Adipose tissue (tissue), 3 donors: ENCODE results near the gene IL19. TPM values are rescaled to one million over a fixed set of nuclear protein-coding genes. Genes with fewer than 3 reads are reported as not detected.
"Not testable (repeated sequence)": the region's sequence is repeated elsewhere in the genome, so short reads cannot be mapped to it uniquely, and the experiment has no call there.

ENCODE experiments used
- H3K27ac ChIP-seq: one replicate; pipeline ENCODE4 v1.5.1; 2013; ENCODE audit warnings: low read depth, low read length
- WGBS, 3 donors: extraction: QIAGEN DNeasy Blood & Tissue Kit; methylation state at CpG; one replicate each; pipeline ENCODE4 v1.1.7; 2013; 5-methylcytosine and 5-hydroxymethylcytosine counted together
- polyA plus RNA-seq, 3 donors: library from polyadenylated mRNA; stranded (reverse); fragments of 200-250 nt; gene quantifications; one replicate each; pipeline ENCODE4 v1.2.3, GENCODE V29; 2013
- donor health status: healthy with polysubstance abuse.
- donor health status: Bipolar disorder and iron deficiency.
- donor health status: healthy.

IL19 gene
- polyA plus RNA-seq, 3 donors = 0.09 to 0.12 TPM; not detected in 1

DNA sequence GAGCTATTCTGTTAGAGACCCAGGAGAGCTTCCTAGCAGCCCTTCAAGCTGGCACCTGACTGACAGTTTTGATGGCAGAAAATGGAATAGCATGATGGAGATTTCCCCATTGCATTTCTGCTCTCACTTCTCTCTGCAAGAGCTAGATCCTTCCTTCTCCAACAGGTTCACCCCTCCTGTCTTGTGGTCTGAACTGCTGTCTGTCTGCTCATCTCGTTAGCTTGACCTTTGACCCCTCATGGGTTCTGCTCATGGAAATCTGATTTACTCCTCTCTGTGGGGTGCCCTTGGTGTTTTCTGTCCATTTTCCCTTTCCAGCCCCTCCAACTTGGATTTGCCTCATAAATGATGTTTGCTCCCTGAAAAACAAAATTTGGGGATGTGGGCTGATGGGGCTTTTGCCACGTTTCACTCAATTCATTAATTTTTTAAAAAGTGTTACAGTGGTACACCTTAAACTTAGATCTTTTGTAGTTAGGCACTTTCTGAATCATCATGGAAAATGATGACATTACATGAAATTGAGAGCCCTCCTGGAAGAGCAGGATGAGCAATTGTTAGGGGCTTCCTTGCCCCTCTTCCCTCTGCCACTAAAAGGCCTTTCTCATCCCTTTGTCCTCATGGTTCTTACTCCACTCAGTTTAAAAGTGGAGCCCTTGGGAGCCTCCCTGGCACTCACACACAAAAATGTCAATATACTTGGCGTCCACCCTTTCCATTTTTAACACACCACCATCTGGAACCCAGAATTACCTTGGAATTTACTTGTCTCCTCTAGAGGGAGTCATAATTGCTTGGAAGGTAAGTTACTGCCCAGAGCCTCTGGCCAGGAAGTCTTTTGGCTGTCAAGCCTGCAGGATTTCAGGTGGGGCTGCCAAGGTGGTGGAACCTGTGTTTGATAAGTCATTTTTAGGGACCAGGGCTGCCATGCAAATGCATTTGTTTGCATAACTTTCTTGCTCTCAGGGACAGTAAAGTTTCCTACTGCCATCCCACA lies 31.9 kb upstream of the IL19 start:
- WGBS, 3 donors = 52 to 66% (median 56%) methylated on average over 3 of the region's 3 CpGs
- no peak overlapping the region for H3K27ac ChIP-seq

DNA sequence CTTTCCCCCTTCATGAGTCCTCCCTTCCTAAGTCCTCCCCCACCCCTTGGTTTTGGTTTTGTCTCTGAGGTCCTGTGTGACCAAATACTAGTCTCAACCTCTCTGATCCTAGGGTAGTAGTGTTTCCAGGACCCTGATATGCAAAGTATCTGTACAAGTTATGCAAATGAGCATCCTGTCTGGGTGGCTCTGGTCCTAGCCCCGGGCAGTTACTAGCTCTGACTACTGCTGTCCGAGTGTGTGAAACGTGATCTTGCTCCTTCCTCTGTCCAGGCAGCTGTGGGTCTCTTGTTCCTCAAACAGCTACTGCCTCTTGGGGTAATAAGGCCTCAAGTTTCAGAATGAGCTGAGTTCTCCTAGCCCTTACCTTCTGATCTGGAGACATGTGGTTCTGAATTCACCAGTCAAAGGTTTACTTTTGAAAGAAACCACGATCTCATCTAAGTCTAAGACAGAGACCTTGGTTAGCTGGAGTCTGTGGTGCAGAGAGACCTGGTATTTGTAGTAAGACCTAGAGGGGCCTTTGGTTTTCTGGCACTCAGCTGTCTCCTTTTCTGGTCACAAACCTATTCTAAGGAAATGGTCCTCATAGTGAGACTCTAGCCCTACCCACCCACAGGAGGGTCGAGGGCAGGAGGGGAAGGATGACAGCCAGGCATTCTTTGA lies 31.0 kb upstream of the IL19 start:
- H3K27ac ChIP-seq = no peak overlapping the region
- 28 to 52% (median 33%) methylated on average over 5 of the region's 5 CpGs for WGBS, 3 donors

DNA sequence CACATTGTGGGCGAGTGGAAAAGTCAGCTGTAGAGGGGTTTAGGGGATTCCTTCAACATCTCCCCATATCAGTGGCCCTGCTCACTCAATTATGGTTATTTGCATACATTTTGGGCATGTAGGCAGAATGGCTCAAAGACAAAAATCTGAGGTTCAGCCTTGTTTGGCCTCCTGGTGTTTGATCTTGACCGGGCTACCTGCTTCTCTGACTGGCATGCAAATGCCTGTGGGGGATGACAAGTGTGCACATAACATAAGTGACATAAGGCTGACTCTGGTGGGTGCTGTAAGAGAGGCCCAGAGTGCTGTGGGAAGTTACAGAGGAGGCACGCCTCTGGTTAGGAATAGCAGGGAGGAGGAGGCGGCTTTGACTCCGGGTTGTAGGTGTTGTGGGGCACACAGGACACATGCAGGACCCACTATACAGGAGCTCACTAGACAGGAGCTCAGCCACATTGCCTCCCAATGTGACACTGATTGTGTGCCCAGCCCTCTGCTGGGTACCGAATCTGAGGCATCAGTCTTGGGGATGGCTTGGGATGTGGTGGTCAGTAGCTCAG lies 29.4 kb upstream of the IL19 start:
- 91 to 95% (median 91%) methylated on average over 6 of the region's 6 CpGs for WGBS, 3 donors
- H3K27ac ChIP-seq = no peak overlapping the region

DNA sequence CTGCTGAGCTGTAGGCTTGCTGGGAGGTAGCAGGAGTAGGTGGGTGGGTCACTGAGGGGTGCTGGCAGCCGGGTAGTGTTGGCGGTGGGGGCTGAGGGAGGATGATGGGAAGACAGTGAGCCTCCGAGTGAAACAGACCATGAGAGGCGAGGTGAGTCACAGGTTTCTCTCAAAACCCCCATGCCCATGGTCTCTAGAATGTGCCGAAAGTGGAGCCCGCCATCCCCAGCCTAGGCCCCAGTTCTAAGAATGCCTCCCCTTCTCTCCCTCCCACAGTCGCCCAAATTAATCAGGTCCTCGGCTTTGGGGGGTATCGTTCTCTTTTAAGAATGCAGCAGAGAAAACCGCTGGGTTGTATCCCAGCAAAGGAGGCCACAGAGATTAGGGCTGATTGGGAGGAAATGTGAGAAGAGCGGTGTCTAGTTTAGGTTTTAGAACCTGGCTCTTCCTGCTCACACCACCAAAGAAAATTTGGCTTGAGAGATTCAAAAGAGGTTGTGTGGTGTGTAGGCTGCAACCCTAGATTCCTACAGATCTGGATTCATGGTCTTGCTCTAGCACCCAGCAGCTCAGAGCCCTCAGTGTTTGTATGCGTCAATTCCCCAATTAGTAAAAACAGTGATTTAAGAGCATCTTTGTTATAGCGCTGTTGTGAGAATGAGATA lies 27.7 kb upstream of the IL19 start:
- no peak overlapping the region for H3K27ac ChIP-seq
- 72 to 76% (median 74%) methylated on average over 13 of the region's 13 CpGs for WGBS, 3 donors

DNA sequence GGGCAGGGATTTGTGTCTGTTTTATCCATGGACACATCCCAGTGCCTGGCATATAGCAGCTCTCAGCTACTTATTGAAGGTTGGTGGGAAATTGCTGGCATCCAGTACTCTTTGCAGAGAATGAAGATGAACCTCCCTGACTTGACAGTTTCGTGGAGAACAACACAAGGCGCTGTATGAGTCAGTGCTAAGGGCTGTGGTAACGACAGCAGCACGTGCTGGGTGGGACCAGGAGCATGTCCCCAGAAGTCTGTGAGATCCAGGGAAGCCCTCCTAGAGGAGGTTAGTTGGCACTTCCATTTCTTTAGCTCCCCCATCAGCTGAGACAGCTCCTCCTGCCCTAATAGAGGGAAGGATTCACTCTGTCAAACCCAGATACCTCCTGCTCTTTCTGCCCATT lies 25.9 kb upstream of the IL19 start:
- 69 to 75% (median 70%) methylated on average over 4 of the region's 4 CpGs for WGBS, 3 donors
- H3K27ac ChIP-seq = no peak overlapping the region

DNA sequence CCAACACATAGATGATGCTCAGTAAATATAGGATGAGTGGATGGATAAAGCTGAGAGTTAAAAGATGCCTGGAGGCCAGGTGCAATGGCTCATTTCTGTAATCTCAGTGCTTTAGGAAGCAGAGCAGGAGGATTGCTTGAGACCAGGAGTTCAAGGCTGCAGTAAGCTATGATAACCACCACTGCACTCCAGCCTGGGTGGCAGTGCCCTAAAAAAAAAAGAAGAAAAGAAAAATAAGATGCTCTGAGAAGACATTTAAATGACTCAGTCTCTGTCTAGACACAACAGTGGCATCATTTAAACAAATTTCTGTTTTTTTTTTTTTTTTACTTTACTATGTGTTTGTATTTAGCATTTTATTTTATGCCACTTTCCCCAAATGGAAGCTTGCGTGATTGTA lies 25.3 kb upstream of the IL19 start:
- 96 to 100% (median 97%) methylated on average over 1 of the region's 1 CpG for WGBS, 3 donors
- H3K27ac ChIP-seq = no peak overlapping the region

DNA sequence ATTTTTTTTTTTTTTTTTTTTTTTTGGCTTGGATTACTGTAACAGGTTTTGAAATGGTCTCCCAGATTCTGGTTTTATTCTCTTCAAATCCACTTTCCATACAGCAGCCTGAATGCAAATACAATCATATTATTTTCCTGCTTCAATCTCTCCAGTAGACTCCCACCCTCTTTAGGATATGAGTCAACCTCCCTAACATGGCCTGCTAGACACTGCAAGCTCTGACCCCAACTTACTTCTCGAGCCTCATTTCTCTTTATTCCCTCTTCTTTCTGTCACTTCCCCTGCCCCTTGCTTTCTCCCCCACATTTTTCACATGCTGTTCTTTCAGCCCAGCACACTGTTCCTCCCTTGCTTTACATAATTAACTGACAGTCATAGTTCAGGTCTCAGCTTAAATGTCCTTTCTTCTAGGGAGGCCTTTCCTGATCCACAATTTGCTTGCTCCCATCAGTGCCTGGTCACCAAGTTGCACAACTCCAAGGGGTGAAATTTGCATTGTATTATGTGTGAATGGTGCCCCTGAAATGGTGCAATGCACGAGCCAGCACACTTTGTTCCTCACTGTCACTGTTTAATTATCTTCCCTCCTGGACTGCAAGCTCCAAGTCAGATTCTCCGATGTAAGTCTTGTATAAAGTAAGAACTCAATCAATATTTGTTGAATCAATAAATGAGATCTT lies 22.1 kb upstream of the IL19 start:
- WGBS, 3 donors = 60 to 65% (median 63%) methylated on average over 3 of the region's 3 CpGs
- H3K27ac ChIP-seq = no peak overlapping the region

DNA sequence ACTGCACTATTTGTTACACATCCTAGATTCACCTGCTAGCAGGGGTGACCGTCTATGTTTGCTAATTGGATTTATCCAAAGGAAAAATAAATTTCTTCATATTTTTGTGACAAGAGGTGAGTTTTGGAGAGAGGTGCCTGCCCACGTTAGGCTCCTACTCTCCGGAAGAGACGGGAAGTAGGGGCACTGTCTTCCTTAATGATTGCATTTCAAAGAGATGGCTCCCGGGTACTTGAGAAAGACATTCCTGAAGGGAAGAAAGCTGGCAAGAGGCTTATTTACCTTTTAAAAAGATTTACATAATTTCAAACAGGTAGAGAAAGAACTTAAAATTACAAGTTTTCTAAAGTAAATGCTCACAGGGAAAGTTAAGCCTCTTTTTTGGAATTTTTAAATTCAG lies 18.7 kb upstream of the IL19 start:
- no peak overlapping the region for H3K27ac ChIP-seq
- WGBS, 3 donors = 67 to 78% (median 77%) methylated on average over 5 of the region's 5 CpGs

DNA sequence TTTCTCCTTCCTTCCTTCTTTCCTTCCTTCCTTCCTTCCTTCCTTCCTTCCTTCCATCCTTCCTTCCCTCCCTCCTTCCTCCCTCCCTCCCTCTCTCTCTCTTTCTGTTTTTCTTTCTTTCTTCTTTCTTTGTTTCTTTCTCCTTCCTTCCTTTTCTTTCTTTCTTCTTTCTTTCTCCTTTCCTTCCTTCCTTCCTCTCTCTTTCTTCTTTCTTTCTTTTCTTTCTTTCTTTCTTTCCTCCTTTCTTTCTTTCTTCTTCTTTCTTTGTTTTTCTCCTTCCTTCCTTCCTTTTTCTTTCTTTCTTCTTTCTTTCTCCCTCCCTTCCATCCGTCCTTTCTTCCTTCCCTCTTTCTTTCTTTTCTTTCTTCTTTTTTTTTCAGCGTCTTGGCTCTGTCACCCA lies 18.1 kb upstream of the IL19 start:
- no peak overlapping the region for H3K27ac ChIP-seq
- WGBS, 3 donors = 76 to 86% (median 83%) methylated on average over 2 of the region's 2 CpGs

DNA sequence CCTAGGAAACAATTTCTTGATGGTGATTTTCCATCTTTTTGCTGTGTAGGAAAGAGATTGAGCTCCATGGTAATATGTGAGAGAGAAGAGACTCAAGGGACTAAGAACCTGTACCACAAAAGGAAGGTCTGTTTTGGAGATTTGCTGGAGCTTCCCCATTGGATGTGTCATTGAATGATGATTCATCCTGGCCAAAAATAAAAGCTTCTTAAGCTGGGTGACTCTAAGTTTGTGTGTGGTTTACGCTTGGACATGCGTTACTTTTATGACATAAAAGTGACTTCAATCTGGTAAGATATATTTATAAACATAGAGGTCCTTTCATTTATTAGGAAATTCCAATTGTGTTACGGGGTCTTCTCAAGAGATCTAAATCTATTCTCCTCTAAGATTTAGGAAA lies 17.4 kb upstream of the IL19 start:
- 88 to 98% (median 91%) methylated on average over 3 of the region's 3 CpGs for WGBS, 3 donors
- no peak overlapping the region for H3K27ac ChIP-seq

DNA sequence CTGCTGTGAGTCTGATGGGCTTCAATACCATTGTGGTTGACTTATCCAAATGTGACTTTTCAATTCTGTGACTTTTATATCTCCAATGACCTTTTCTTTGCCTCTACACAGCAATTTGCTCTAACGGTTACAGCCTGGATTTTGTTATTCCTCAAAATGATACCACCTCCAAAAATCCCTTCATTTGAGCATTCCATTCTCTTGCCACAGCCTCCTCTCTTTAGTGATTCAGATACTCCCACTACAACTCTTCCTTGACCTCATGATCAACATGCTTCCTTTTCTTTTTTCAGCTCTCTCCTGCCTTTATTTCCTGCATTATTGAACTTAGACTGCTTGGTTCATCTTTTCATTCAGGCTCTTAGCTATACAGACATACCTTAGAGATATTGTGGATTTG lies 16.6 kb upstream of the IL19 start:
- WGBS, 3 donors = 35 to 78% (median 66%) methylated on average over 1 of the region's 1 CpG
- no peak overlapping the region for H3K27ac ChIP-seq

DNA sequence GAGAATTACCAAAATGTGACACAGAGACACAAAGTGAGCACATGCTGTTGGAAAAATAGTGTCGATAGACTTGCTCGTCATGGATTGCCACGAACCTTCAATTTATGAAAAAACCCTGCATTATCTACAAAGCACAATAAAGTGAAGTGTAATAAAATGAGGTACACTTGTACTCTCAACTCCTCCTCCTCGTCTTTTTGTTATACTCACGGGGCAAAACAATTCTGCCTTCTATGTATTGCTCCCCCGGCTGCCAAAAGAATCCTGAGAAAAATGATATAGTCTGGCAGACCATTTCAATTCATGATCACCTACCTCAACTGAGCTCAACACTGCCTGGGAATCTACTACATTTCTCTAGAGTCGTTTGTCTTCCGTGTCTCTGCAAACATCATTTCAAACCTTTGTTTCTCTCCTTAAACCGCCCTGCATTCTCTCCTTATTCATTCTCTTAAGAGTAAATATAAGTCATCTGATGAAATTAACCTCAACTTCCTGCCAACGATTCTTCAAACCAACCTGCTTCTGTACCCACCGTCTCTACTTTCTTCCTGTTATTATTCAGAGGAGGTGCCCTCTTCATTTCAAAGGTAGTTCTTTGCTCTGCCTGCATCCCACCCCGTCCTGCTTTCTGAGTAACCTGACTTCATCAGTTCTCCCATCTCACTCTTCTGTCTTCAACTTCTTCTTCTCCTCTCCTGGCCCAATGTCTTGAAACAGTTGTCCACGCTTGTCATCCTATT lies 12.9 kb upstream of the IL19 start:
- H3K27ac ChIP-seq = no peak overlapping the region
- 64 to 72% (median 66%) methylated on average over 13 of the region's 13 CpGs for WGBS, 3 donors

DNA sequence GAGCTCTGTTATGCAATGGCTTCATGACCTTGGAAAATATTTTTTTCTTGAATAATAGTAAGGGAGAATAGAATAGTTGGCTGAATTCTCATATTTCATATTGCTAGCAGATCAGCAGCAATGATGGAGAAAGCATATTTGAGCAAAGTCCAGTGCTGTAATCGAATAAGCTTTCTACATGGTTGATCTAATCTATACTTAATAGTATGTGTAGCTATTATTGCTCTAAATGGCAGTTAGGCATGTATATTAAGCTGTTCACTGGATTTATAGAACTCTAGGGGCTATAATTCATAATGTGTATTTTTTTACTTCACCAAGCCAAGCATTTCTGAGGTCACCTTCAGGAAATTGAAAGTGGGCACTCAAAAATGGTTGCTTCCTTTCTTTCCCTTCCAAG lies 10.0 kb upstream of the IL19 start:
- 50 to 67% (median 58%) methylated on average over 1 of the region's 1 CpG for WGBS, 3 donors
- H3K27ac ChIP-seq = no peak overlapping the region

DNA sequence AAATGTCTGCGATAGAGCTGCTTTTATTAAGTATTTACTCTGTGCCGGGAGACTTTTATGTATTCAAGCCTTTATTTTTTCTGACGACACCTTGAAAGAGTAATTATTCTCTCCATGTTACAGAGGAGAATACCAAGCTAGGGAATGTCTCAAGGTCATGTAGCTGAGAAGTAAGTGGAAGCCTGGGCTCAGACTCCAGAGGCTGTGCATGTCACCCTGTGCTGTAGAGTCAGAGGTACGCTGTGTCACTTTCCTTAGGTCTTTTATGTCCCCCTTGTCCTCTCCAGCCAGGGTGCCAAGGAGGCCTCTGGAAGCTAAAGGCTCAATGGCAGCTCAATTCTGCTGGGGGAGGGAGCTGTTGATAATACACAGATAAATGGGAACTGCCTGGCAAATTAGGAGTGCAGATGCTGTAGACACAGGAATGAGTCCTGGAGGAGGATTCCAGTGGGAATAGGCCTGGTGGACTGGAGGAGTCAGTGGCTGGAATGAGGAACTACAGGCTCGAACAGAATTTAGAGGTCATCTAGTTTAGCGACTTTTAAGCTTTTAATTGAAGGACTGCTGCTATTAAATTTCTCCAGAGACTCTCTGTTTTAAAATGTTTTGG lies 9.3 kb upstream of the IL19 start:
- WGBS, 3 donors = 56 to 71% (median 62%) methylated on average over 6 of the region's 6 CpGs
- H3K27ac ChIP-seq = no peak overlapping the region

DNA sequence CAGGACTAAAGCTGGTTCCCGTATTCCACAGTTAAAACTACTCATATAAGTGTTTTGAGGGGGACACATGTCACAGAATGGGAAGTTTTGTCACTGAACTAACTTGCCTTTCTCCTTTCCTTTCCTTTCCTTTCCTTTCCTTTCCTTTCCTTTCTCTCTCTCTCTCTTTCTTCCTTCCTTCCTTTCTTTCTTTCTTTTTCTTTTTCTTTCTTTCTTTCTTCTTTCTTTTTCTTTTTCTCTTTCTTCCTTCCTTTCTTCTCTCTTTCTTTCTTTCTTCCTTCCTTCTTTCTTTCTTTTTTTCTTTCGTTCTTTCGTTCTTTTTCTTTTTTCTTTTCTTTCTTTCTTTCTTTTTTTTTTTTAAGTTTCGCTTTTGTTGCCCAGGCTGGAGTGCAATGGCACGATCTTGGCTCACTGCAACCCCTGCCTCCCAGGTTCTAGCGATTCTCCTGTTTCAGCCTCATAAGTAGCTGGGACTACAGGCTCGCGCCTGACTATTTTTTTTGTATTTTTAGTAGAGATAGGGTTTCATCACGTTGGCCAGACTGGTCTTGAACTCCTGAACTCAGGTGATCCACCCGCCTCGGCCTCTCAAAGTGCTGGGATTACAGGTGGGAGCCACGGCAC lies 7.7 kb upstream of the IL19 start:
- WGBS, 3 donors = 92 to 93% (median 93%) methylated on average over 12 of the region's 12 CpGs
- H3K27ac ChIP-seq = not testable (repeated sequence)

DNA sequence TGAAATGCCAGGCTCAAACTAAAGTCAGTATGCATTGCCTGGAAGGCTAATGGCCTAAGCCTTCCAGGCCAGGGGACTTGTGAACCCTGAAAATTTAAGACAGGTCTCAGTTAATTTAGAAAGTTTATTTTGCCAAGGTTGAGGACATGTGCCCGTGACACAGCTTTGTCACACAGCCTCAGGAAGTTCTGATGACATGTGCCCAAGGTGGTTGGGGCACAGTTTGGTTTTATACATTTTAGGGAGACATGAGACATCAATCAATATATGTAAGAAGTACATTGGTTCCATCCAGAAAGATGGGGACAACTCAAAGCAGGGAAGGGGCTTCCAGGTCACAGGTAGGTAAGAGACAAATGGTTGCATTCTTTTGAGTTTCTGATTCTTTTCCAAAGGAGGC lies 4.8 kb upstream of the IL19 start:
- H3K27ac ChIP-seq = not testable (repeated sequence)
- 60 to 78% (median 74%) methylated on average over 1 of the region's 1 CpG for WGBS, 3 donors

DNA sequence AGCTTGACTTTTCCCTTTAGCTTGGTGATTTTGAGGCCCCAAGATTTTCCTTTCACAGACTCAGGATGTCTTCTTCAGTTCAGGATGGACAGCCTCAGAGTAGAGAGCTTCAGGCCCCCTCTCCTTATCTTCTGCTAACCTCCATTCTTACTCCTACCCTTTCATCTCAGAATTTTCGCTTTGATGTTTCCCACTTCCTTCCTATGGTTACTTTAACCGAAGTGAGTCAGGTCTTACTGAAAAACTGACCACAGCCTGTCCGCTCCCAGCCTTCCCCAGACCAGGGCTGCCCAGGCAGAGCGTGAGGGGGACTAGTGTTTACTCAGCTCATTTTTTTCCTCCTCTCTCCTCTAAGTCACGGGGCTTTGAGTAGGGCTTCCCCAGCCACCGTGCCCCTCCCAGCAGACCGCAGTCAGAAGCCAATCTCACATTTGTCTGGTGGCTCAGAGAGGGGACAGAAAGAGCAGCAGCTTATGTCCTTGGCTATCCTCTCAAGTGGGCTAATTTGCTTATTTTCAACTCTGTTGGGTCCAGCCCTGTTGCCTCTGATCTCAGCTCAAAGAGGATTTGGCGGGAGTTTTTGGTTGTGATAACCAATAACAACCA lies 4.2 kb upstream of the IL19 start:
- H3K27ac ChIP-seq = no peak overlapping the region
- WGBS, 3 donors = 39 to 61% (median 41%) methylated on average over 8 of the region's 8 CpGs
